ENCODE results near the gene ABHD14A.

GRCh38 chr3:52025453-52025852 lies 50.6 kb downstream of the ABHD14A start:
- TF ChIP-seq, protein P1, sequence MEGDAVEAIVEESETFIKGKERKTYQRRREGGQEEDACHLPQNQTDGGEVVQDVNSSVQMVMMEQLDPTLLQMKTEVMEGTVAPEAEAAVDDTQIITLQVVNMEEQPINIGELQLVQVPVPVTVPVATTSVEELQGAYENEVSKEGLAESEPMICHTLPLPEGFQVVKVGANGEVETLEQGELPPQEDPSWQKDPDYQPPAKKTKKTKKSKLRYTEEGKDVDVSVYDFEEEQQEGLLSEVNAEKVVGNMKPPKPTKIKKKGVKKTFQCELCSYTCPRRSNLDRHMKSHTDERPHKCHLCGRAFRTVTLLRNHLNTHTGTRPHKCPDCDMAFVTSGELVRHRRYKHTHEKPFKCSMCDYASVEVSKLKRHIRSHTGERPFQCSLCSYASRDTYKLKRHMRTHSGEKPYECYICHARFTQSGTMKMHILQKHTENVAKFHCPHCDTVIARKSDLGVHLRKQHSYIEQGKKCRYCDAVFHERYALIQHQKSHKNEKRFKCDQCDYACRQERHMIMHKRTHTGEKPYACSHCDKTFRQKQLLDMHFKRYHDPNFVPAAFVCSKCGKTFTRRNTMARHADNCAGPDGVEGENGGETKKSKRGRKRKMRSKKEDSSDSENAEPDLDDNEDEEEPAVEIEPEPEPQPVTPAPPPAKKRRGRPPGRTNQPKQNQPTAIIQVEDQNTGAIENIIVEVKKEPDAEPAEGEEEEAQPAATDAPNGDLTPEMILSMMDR (IDR thresholded peaks at IDR 0.05), result no peak
- no peak for TF ChIP-seq POLR2A (IDR thresholded peaks at IDR 0.05)

All from uterus (tissue), 2 donors.